Mesendoderm (in vitro differentiated cells): ENCODE data around the gene TBC1D21.

Source experiments
- DNase-seq: peaks from one replicate; pipeline ENCODE4 v3.0.0; 2013
- H2AK5ac ChIP-seq: 2 replicates; pipeline ENCODE4 v1.6.1; 2013; ENCODE audit warnings: low read length, inconsistent platforms
- H2BK120ac ChIP-seq: 2 replicates; pipeline ENCODE4 v1.6.1; 2013; ENCODE audit warnings: low read depth, mild to moderate bottlenecking, low read length, moderate library complexity, mixed read lengths
- H2BK15ac ChIP-seq: replicated peaks from 2 replicates; pipeline ENCODE4 v1.6.1; 2013; ENCODE audit warnings: low read depth, mild to moderate bottlenecking, moderate library complexity
- H2BK5ac ChIP-seq: 2 replicates; pipeline ENCODE4 v1.6.1; 2013; ENCODE audit warnings: low read length, inconsistent platforms
- H3K18ac ChIP-seq: 2 replicates; pipeline ENCODE4 v1.6.1; 2013; ENCODE audit warnings: mild to moderate bottlenecking, low read length, mixed read lengths
- H3K23ac ChIP-seq: one replicate; pipeline ENCODE4 v1.6.1; 2013; ENCODE audit warnings: low read length
- H3K27ac ChIP-seq: 2 replicates; pipeline ENCODE4 v1.5.1; 2013; ENCODE audit warnings: low read depth, mild to moderate bottlenecking, inconsistent platforms, low read length, moderate library complexity
- H3K27me3 ChIP-seq: 2 replicates; pipeline ENCODE4 v1.6.1; 2013; ENCODE audit warnings: low read length, control low read depth, mild to moderate bottlenecking, inconsistent platforms; ENCODE audit not compliant: insufficient read depth, poor library complexity
- H3K36me3 ChIP-seq: 2 replicates; pipeline ENCODE4 v1.6.1; 2013; ENCODE audit warnings: low read length, inconsistent platforms; ENCODE audit not compliant: control insufficient read depth, insufficient read depth
- H3K4ac ChIP-seq: one replicate; pipeline ENCODE4 v1.6.1; 2013; ENCODE audit warnings: low read depth, mild to moderate bottlenecking, low read length, moderate library complexity
- H3K4me1 ChIP-seq: 2 replicates; pipeline ENCODE4 v1.6.1; 2013; ENCODE audit warnings: low read depth, low read length, inconsistent platforms; ENCODE audit not compliant: control insufficient read depth
- H3K4me2 ChIP-seq: 2 replicates; pipeline ENCODE4 v1.6.1; 2013; ENCODE audit warnings: low read length
- H3K4me3 ChIP-seq: 2 replicates; pipeline ENCODE4 v1.5.1; 2013; ENCODE audit warnings: mild to moderate bottlenecking, low read length
- H3K56ac ChIP-seq: one replicate; pipeline ENCODE4 v1.6.1; 2013; ENCODE audit warnings: low read length
- H3K79me1 ChIP-seq: 2 replicates; pipeline ENCODE4 v1.6.1; 2013; ENCODE audit warnings: low read length, inconsistent platforms
- H3K79me2 ChIP-seq: 2 replicates; pipeline ENCODE4 v1.6.1; 2013; ENCODE audit warnings: mild to moderate bottlenecking, low read length; ENCODE audit not compliant: control insufficient read depth, insufficient read depth
- H3K9ac ChIP-seq: 2 replicates; pipeline ENCODE4 v1.6.1; 2013; ENCODE audit warnings: low read length, inconsistent platforms
- H4K5ac ChIP-seq: one replicate; pipeline ENCODE4 v1.6.1; 2013; ENCODE audit warnings: low read length
- H4K8ac ChIP-seq: one replicate; pipeline ENCODE4 v1.6.1; 2013; ENCODE audit warnings: low read depth, mild to moderate bottlenecking, control low read depth, low read length, moderate library complexity
- WGBS: extraction: QIAGEN DNeasy Blood & Tissue Kit; methylation state at CpG from one replicate; pipeline ENCODE4 v1.1.7; 2013; ENCODE audit warnings: low lambda C conversion rate, missing lambda C conversion rate; ENCODE audit not compliant: insufficient coverage; ENCODE audit errors: extremely low coverage; 5-methylcytosine and 5-hydroxymethylcytosine counted together

TBC1D21 gene

GRCh38 chr15:73869216-73869995 lies 4.0 kb upstream of the TBC1D21 start:
- no peak overlapping the region for H3K23ac ChIP-seq
- H4K8ac ChIP-seq: no peak overlapping the region
- no peak overlapping the region for H3K56ac ChIP-seq
- no peaks in the 10 kb centered on the region for H3K4me1 ChIP-seq
- WGBS: no CpG with 5 or more reads among the region's 6 CpGs
- H2BK5ac ChIP-seq: no peak overlapping the region
- no peaks in the 10 kb centered on the region for H3K79me1 ChIP-seq
- H2BK120ac ChIP-seq: no peak overlapping the region
- H3K27me3 ChIP-seq: no peaks in the 10 kb centered on the region
- H3K4ac ChIP-seq: no peak overlapping the region
- no peaks in the 10 kb centered on the region for H3K79me2 ChIP-seq
- H2AK5ac ChIP-seq: no peak overlapping the region
- H3K9ac ChIP-seq: no peak overlapping the region
- H3K36me3 ChIP-seq: no peaks in the 10 kb centered on the region
- H3K4me2 ChIP-seq: no peak overlapping the region
- no peak overlapping the region for H3K4me3 ChIP-seq
- H4K5ac ChIP-seq: no peak overlapping the region
- H3K27ac ChIP-seq: no peak overlapping the region
- H2BK15ac ChIP-seq: no peak overlapping the region
- no peak overlapping the region for H3K18ac ChIP-seq
- DNase-seq: no peak

DNA sequence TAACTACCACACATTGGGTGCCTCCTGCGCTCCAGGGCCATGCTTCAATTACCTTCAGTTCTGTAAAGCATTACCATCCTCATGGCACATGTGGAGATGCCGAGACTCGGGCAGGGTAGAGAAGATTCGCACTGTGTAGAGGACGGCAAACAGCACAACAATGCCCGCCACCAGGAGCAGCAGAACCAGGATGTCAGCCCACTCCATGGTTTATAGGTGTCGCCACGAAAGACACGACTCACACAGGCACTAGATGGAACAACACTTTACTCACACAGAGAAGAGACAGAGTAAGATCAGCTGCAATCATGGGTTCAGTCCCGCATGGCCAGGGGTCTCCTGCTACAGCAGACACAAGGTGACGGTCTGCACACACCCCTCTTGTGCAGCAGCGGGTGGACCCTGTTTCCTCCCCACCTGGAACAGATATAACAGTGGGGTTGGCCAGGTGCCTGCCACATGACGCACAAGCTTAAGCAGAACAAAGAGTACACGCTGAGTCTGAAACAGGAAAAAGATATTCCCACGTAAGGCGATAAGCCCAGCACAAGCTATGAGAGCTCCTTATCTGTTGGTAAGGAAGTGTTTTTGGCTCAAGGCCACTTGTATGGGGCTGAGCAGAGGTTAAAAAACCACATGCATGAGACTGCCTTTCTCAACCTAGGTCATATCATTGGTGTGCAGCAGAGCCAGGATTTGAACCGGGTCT lies 2.5 kb upstream of the TBC1D21 start:
- Histone ChIP-seq H4K8ac (no peak overlapping the region), H3K4ac (no peak overlapping the region), H3K27me3 (no peaks in the 10 kb centered on the region), H3K79me2 (no peaks in the 10 kb centered on the region), H3K56ac (no peak overlapping the region), H3K18ac (no peak overlapping the region), H3K79me1 (no peaks in the 10 kb centered on the region), H3K9ac (no peak overlapping the region), H3K27ac (no peak overlapping the region), H4K5ac (no peak overlapping the region), H3K23ac (no peak overlapping the region), H2BK15ac (no peak overlapping the region), H3K36me3 (no peaks in the 10 kb centered on the region), H2AK5ac (no peak overlapping the region), H3K4me1 (no peaks in the 10 kb centered on the region), H3K4me3 (no peak overlapping the region), H3K4me2 (no peak overlapping the region), H2BK5ac (no peak overlapping the region), H2BK120ac (no peak overlapping the region)
- no peak for DNase-seq
- WGBS: no CpG with 5 or more reads among the region's 17 CpGs

- Histone ChIP-seq H3K79me2 (no peaks in the 10 kb centered on the region), H4K8ac (no peak overlapping the region), H3K4me1 (no peaks in the 10 kb centered on the region), H3K79me1 (no peaks in the 10 kb centered on the region), H3K4me3 (no peak overlapping the region), H3K4me2 (no peak overlapping the region), H3K18ac (no peak overlapping the region), H2BK120ac (no peak overlapping the region), H3K56ac (no peak overlapping the region), H3K4ac (no peak overlapping the region), H3K23ac (no peak overlapping the region), H4K5ac (no peak overlapping the region), H2BK15ac (no peak overlapping the region), H2BK5ac (no peak overlapping the region), H2AK5ac (no peak overlapping the region), H3K27me3 (no peaks in the 10 kb centered on the region), H3K9ac (no peak overlapping the region), H3K27ac (no peak overlapping the region), H3K36me3 (no peaks in the 10 kb centered on the region)
- no peak for DNase-seq
- WGBS: no CpG with 5 or more reads among the region's 5 CpGs
Measured at GRCh38 chr15:73872346-73872745, 1.0 kb upstream of the TBC1D21 start.

- H3K4me2 ChIP-seq: no peak overlapping the region
- H4K5ac ChIP-seq: no peak overlapping the region
- H3K23ac ChIP-seq: no peak overlapping the region
- H3K18ac ChIP-seq: no peak overlapping the region
- H2BK5ac ChIP-seq: no peak overlapping the region
- H2BK15ac ChIP-seq: no peak overlapping the region
- H2AK5ac ChIP-seq: no peak overlapping the region
- H3K4me3 ChIP-seq: no peak overlapping the region
- H3K4ac ChIP-seq: no peak overlapping the region
- H3K4me1 ChIP-seq: no peaks in the 10 kb centered on the region
- peak; percentile 70 for DNase-seq
- no peak overlapping the region for H2BK120ac ChIP-seq
- no peaks in the 10 kb centered on the region for H3K27me3 ChIP-seq
- no peak overlapping the region for H3K9ac ChIP-seq
- no peak overlapping the region for H4K8ac ChIP-seq
- H3K27ac ChIP-seq: no peak overlapping the region
- H3K79me2 ChIP-seq: no peaks in the 10 kb centered on the region
- no peaks in the 10 kb centered on the region for H3K36me3 ChIP-seq
- H3K56ac ChIP-seq: no peak overlapping the region
- H3K79me1 ChIP-seq: no peaks in the 10 kb centered on the region
- WGBS: no CpG with 5 or more reads among the region's 6 CpGs
Measured at GRCh38 chr15:73873889-73874511, 636 bp downstream of the TBC1D21 start.

DNA sequence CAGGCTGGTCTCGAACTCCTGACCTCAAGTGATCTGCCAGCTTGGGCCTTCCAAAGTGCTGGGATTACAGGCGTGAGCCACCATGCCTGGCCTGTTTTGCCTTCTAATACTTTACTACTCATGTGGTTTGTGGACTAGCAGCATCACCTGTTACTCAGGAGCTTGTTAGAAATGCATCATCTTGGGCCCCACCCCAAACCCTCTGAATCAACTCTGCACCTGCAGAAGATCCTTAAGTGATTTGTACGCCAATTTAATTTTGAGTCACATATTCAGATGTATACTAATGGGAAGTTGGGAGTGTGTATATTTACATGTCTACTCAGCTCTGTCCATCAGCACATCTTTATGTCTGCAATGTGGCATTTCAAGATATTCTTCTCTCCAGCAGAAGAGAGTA lies 6.1 kb downstream of the TBC1D21 start:
- Histone ChIP-seq H3K23ac (no peak overlapping the region), H3K4me2 (no peak overlapping the region), H3K4ac (no peak overlapping the region), H3K27me3 (no peaks in the 10 kb centered on the region), H3K79me2 (no peaks in the 10 kb centered on the region), H3K79me1 (no peaks in the 10 kb centered on the region), H3K56ac (no peak overlapping the region), H2BK15ac (no peak overlapping the region), H3K4me1 (no peaks in the 10 kb centered on the region), H4K5ac (no peak overlapping the region), H3K27ac (no peak overlapping the region), H3K9ac (no peak overlapping the region), H2BK120ac (no peak overlapping the region), H3K18ac (no peak overlapping the region), H4K8ac (no peak overlapping the region), H3K36me3 (no peaks in the 10 kb centered on the region), H3K4me3 (no peak overlapping the region), H2BK5ac (no peak overlapping the region), H2AK5ac (no peak overlapping the region)
- DNase-seq: no peak
- WGBS: no CpG with 5 or more reads among the region's 3 CpGs
